SK-N-SH (cell line): ENCODE measurements around the gene SORL1. TPM values are rescaled to one million over a fixed set of nuclear protein-coding genes. Genes with fewer than 3 reads are reported as not detected.

ENCODE experiments used
- CTCF ChIA-PET: fragments of 300-600, 350-600 bp; formaldehyde crosslinking; extraction: SDS; loops from one replicate; lab custom pipeline; 2021; lab: Yijun Ruan, JAX
- POLR2A ChIA-PET: fragments of 350-600 bp; sonication (Branson Sonifier 250); formaldehyde crosslinking; extraction: SDS; loops from one replicate; lab custom pipeline; 2020; ENCODE audit warnings: antibody characterized with exemption, inconsistent platforms; lab: Yijun Ruan, JAX
- DNase-seq: peaks from one replicate; pipeline ENCODE4 v3.0.0; 2012
- H2AFZ ChIP-seq: fragments of 200-600 bp; sonication (generic); 2 replicates; pipeline ENCODE4 v1.8.1; 2016; ENCODE audit warnings: antibody characterized with exemption, mild to moderate bottlenecking, low read depth
- H3F3A ChIP-seq: fragments of 200-600 bp; sonication (generic); replicated peaks from 2 replicates; pipeline ENCODE3; 2016; ENCODE audit warnings: antibody characterized with exemption, mild to moderate bottlenecking; ENCODE audit not compliant: insufficient read depth
- H3K27ac ChIP-seq, 2 experiments: fragments of 200-500 bp in 1 of 2; fragments of 200-600 bp in 1 of 2; sonication (Bioruptor generic) in 1 of 2; sonication (generic), shearing (Covaris generic) in 1 of 2; 2 replicates each; pipeline versions ENCODE4 v1.5.1 to v1.6.1; 2014 to 2016; ENCODE audit warnings: low read depth in 2 of 2, inconsistent platforms in 1 of 2, low read length in 1 of 2, mild to moderate bottlenecking in 1 of 2, mixed read lengths in 1 of 2
- H3K27me3 ChIP-seq: fragments of 200-600 bp; sonication (generic), shearing (Covaris generic); 2 replicates; pipeline ENCODE4 v1.6.1; 2016; ENCODE audit warnings: mixed run types; ENCODE audit not compliant: insufficient read depth
- H3K36me3 ChIP-seq, 2 experiments: fragments of 200-500 bp in 1 of 2; fragments of 200-600 bp in 1 of 2; sonication (Bioruptor generic) in 1 of 2; sonication (generic) in 1 of 2; replicated peaks in 1 of 2; 2 replicates each; pipeline versions ENCODE3 to v1.5.1; 2014 to 2016; ENCODE audit warnings: low read length in 1 of 2, mild to moderate bottlenecking in 1 of 2; ENCODE audit not compliant: insufficient read depth in 2 of 2, control insufficient read depth in 1 of 2
- H3K4me1 ChIP-seq, 2 experiments: fragments of 200-500 bp in 1 of 2; fragments of 200-600 bp in 1 of 2; sonication (Bioruptor generic) in 1 of 2; sonication (generic), shearing (Covaris generic) in 1 of 2; 2 replicates each; pipeline versions ENCODE4 v1.5.1 to v1.6.1; 2014 to 2016; ENCODE audit warnings: low read depth in 1 of 2, low read length in 1 of 2, mixed run types in 1 of 2; ENCODE audit not compliant: insufficient read depth in 2 of 2, control insufficient read depth in 1 of 2
- H3K4me2 ChIP-seq: fragments of 200-600 bp; sonication (generic), shearing (Covaris generic); 2 replicates; pipeline ENCODE4 v1.6.1; 2017; ENCODE audit warnings: mixed run types
- H3K4me3 ChIP-seq, 2 experiments: fragments of 200-500 bp in 1 of 2; fragments of 200-600 bp in 1 of 2; sonication (Bioruptor generic) in 1 of 2; sonication (generic), shearing (Covaris generic) in 1 of 2; 2 replicates each; pipeline versions ENCODE4 v1.5.1 to v1.8.1; 2014 to 2016; ENCODE audit warnings: low read depth in 2 of 2, inconsistent platforms in 1 of 2, low read length in 1 of 2, mild to moderate bottlenecking in 1 of 2, mixed read lengths in 1 of 2, moderate library complexity in 1 of 2
- H3K79me2 ChIP-seq: fragments of 200-600 bp; sonication (generic); 2 replicates; pipeline ENCODE4 v1.8.1; 2017; ENCODE audit warnings: mild to moderate bottlenecking; ENCODE audit not compliant: insufficient read depth
- H3K9ac ChIP-seq: fragments of 200-600 bp; sonication (generic); 2 replicates; pipeline ENCODE4 v1.6.1; 2017; ENCODE audit warnings: mixed run types
- H3K9me2 ChIP-seq: fragments of 200-600 bp; sonication (generic); 2 replicates; pipeline ENCODE4 v1.6.1; 2017; ENCODE audit warnings: mixed run types
- H3K9me3 ChIP-seq: fragments of 200-600 bp; sonication (generic); 2 replicates; pipeline ENCODE4 v1.6.1; 2017; ENCODE audit warnings: mixed run types, mild to moderate bottlenecking, moderate library complexity
- H4K20me1 ChIP-seq: fragments of 200-600 bp; sonication (generic); 2 replicates; pipeline ENCODE4 v1.6.1; 2017; ENCODE audit warnings: mild to moderate bottlenecking, mixed run types; ENCODE audit not compliant: insufficient read depth
- CHD2 ChIP-seq: fragments of 150-350 bp; IDR thresholded peaks from 2 replicates; pipeline ENCODE4 v1.6.1; 2018; ENCODE audit warnings: low read length; ENCODE audit not compliant: partially characterized antibody
- CTCF ChIP-seq: fragments of 200-600 bp; sonication (generic); IDR thresholded peaks from 2 replicates; pipeline ENCODE4 v1.6.1; 2017; ENCODE audit warnings: antibody characterized with exemption, mild to moderate bottlenecking, moderate library complexity
- EP300 ChIP-seq, 2 experiments: IDR thresholded peaks; 2 replicates each; pipeline versions ENCODE4 v1.4.0 to v1.6.1; 2012; ENCODE audit warnings: borderline replicate concordance in 1 of 2, low read depth in 1 of 2, low read length in 1 of 2
- FOSL2 ChIP-seq: IDR thresholded peaks from 2 replicates; pipeline ENCODE4 v1.4.0; 2012; ENCODE audit warnings: low read depth, mild to moderate bottlenecking, moderate library complexity, borderline replicate concordance
- FOXJ3 ChIP-seq: sonication (generic); formaldehyde crosslinking; IDR thresholded peaks from 2 replicates; pipeline ENCODE4 v1.5.1; 2020; ENCODE audit warnings: mild to moderate bottlenecking, missing genetic modification reagents
- FOXM1 ChIP-seq: IDR thresholded peaks from 2 replicates; pipeline ENCODE4 v1.4.0; 2012; ENCODE audit warnings: low read depth, mild to moderate bottlenecking
- JUND ChIP-seq: IDR thresholded peaks from 2 replicates; pipeline ENCODE4 v1.4.0; 2012
- REST ChIP-seq: IDR thresholded peaks from 2 replicates; pipeline ENCODE4 v1.6.1; 2012; ENCODE audit warnings: mild to moderate bottlenecking, low read depth, low read length, moderate library complexity
- RFX5 ChIP-seq: IDR thresholded peaks from 2 replicates; pipeline ENCODE4 v1.6.1; 2012; ENCODE audit warnings: mild to moderate bottlenecking, improper control_type of control experiment, low read length
- SIN3A ChIP-seq: IDR thresholded peaks from 2 replicates; pipeline ENCODE4 v1.6.1; 2012; ENCODE audit warnings: low read depth, mild to moderate bottlenecking, low read length, moderate library complexity, borderline replicate concordance
- TEAD4 ChIP-seq: IDR thresholded peaks from 2 replicates; pipeline ENCODE4 v1.4.0; 2012; ENCODE audit warnings: mild to moderate bottlenecking, borderline replicate concordance; ENCODE audit not compliant: insufficient read depth
- WGBS: methylation state at CpG from one replicate; pipeline ENCODE4 v1.1.6; 2017; ENCODE audit warnings: low lambda C conversion rate; 5-methylcytosine and 5-hydroxymethylcytosine counted together
- polyA plus RNA-seq, 3 experiments: library from polyadenylated mRNA; depleted of rRNA; stranded (reverse); fragments of >200 nt; gene quantifications; 2 replicates each; pipeline ENCODE4 v1.2.3, GENCODE V29; 2012

Gene SORL1
- polyA plus RNA-seq, 1 of the 3 experiments (the other 2 are of a cell fraction): 7.1 TPM

GRCh38 chr11:121649798-121650197, 197.7 kb downstream of the SORL1 start:
- no peak overlapping the region for H3K27ac ChIP-seq
- no peaks in the 10 kb centered on the region for H3K79me2 ChIP-seq
- no peak overlapping the region for H3K9ac ChIP-seq
- no peak overlapping the region for H2AFZ ChIP-seq
- H3K4me1 ChIP-seq: peaks cover 6 to 13% of the 10 kb centered on the region in 2 experiments; a peak in 2 of 4 replicates
- no peaks in the 10 kb centered on the region for H3K27me3 ChIP-seq
- CTCF ChIA-PET: interaction anchor here (0.9 kb wide), 1 partner anchor 856 kb away, joined by 3 read pairs; no protein-coding TSS in a partner anchor
- no peak for TF ChIP-seq EP300 (IDR thresholded peaks at IDR 0.05; ENCODE audit: borderline replicate concordance in 1 of 2, low read depth in 1 of 2, low read length in 1 of 2)
- TF ChIP-seq, all 33 proteins: peak for 0
- POLR2A ChIA-PET: no interaction called here
- no peak overlapping the region for H3K4me3 ChIP-seq
- no peaks in the 10 kb centered on the region for H3K36me3 ChIP-seq
- H3K9me3 ChIP-seq: no peaks in the 10 kb centered on the region
- H3K4me2 ChIP-seq: no peak overlapping the region
- H4K20me1 ChIP-seq: no peaks in the 10 kb centered on the region
- DNase-seq: no peak
- whole genome bisulfite sequencing: 87% methylated on average over 6 of the region's 6 CpGs
- no peaks in the 10 kb centered on the region for H3K9me2 ChIP-seq
- H3F3A ChIP-seq: no peaks in the 10 kb centered on the region

- H3K4me3 ChIP-seq: no peak overlapping the region
- no peaks in the 10 kb centered on the region for H3K79me2 ChIP-seq
- H3K9me3 ChIP-seq: no peaks in the 10 kb centered on the region
- H3K4me2 ChIP-seq: no peak overlapping the region
- H2AFZ ChIP-seq: no peak overlapping the region
- H3K36me3 ChIP-seq: no peaks in the 10 kb centered on the region
- CTCF ChIA-PET: interaction anchor here (0.9 to 1.2 kb wide), 2 partner anchors 855 kb away, joined by 3 to 4 read pairs; no protein-coding TSS in a partner anchor
- POLR2A ChIA-PET: no interaction called here
- no peaks in the 10 kb centered on the region for H3K9me2 ChIP-seq
- TF ChIP-seq SIN3A: no peak
- no peak for TF ChIP-seq CHD2
- TF ChIP-seq FOXJ3 (CRISPR knock-in tag): no peak
- TF ChIP-seq RFX5: no peak
- TF ChIP-seq TEAD4: no peak
- no peak for TF ChIP-seq FOXM1
- TF ChIP-seq FOSL2: no peak
- no peak for TF ChIP-seq CTCF
- no peak for TF ChIP-seq JUND
- TF ChIP-seq REST: no peak
- H3K9ac ChIP-seq: no peak overlapping the region
- no peaks in the 10 kb centered on the region for H3K27me3 ChIP-seq
- WGBS: 80% methylated on average over 12 of the region's 12 CpGs
- H4K20me1 ChIP-seq: no peaks in the 10 kb centered on the region
- DNase-seq: no peak
- H3K4me1 ChIP-seq: peaks cover 6 to 19% of the 10 kb centered on the region in 2 experiments; a peak in 2 of 4 replicates
- peaks cover 2% of the 10 kb centered on the region for H3F3A ChIP-seq
- H3K27ac ChIP-seq: no peak overlapping the region
These were observed 198.5 kb downstream of the SORL1 start for GRCh38 chr11:121650351-121651256.
